AG10803 (cell line): ENCODE data around the gene INTS15.
"Not testable (repeated sequence)": the region's sequence is repeated elsewhere in the genome, so short reads cannot be mapped to it uniquely, and the experiment has no call there.

Experiments
- DNase-seq: peaks from one replicate; pipeline ENCODE4 v3.0.0; 2010; ENCODE audit warnings: low read depth
- H3K4me3 ChIP-seq: 2 replicates; pipeline ENCODE4 v1.5.1; 2011; ENCODE audit warnings: mild to moderate bottlenecking, low read length, control low read depth
- CTCF ChIP-seq: conservative IDR thresholded peaks from 2 replicates; pipeline ENCODE4 v1.5.1; 2011; ENCODE audit warnings: mild to moderate bottlenecking, low read length, control low read depth, inconsistent platforms

Gene INTS15

GRCh38 chr7:6565655-6566054 lies 24.2 kb upstream of the INTS15 start:
- no peak for DNase-seq
- no peak overlapping the region for H3K4me3 ChIP-seq
- no peak for TF ChIP-seq CTCF

GRCh38 chr7:6567886-6568285 lies 21.9 kb upstream of the INTS15 start:
- no peak for DNase-seq
- no peak for TF ChIP-seq CTCF
- H3K4me3 ChIP-seq = no peak overlapping the region

DNA sequence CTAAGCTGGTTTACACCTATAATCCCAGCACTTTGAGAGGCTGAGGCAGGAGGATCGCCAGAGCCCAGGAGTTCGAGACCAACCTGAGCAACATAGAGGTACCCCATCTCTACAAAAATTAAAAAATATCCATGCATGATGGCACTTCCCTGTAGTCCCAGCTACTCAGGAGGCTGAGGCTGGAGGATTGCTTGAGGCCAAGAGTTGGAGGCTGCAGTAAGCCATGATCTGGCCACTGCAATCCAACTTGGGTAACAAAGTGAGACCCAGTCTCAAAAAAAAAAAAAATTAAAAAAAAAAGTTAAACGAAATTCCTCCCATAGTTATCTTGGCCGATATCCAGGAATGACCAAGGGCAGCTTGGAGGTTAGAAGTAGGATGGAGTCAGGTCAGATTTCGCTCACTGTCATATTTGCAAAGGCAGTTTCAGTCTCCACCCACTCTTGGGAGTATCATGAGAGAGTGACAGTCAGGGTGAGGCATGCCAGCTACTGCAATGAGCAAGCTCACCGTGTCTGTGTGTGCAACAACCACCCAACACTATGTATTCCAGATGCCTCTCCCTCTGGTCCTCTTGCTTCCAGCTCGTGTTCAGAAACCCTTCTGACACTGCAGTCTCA lies 18.6 kb upstream of the INTS15 start:
- no peak overlapping the region for H3K4me3 ChIP-seq
- no peak for DNase-seq
- no peak for TF ChIP-seq CTCF

DNA sequence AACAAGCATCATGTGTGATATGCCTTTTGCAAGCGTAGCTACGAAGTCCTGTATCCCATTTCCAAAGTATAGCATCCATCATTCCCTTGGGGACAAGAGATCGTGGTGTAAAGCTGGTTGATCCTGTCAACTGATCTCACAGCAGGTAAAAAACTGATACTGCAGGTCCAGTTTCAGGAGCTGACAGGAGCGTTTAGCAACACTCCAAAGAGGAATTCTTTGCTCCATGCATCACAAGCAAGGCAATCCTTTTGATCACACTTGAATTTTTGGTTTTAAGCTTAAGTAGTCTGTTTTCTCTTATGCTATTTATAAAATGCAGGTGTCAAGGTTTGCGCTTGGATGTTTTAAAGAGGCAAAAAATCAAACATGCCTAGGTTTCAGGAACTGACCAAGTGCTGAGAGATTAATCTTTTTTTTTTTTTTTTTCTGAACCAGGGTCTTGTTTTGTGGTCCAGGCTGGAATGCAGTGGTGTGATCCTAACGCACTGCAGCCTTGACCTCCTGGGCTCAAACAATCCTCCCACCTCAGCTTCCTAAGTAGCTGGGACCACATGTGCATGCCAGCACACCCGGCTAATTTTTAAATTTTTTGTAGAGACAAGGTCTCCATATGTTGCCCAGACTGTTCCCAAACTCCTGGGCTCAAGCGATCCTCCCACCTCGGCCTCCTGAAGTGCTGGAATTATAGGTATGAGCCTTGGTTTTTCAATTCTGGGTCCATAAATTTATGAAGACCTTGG lies 14.4 kb upstream of the INTS15 start:
- no peak overlapping the region for H3K4me3 ChIP-seq
- no peak for TF ChIP-seq CTCF
- no peak for DNase-seq

DNA sequence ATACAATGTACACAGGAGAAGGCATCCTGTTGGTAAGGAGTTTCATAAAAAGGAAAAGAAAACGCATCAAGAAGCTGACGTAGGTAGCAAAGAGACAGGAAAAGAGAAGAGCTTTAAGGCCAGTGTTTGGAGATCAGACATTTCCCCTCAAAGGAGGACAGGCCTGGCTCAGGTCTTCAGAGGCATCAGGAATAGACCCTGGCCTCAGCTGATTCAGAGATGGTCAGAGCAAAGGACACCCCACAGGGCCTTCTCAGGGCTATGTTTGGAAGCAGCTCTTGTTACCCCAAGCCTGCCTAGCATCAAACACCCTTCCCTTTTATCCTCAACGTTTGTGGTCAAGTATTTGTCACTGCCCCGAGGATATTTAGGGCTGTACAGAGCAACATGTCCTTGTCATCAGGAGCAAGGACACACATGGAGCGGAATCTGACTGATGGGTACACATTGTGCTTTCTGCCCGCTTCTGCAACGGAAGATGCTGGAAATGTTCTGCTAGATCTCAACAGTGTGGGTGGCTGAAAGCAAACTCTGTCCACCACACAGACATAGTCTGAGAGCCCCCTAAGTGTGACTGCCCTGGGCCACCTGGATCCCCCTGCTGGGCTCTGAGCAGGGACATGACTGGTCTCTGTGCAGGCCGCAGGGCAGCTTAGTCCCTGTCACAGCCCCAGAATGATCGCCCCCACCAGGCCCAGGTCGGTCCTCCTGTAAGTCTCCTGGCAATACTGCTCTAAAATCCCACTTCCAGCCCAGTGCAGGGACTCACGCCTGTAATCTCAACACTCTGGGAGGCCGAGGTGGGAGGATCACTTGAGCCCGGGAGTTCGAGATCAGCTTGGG lies 13.6 kb upstream of the INTS15 start:
- no peak for DNase-seq
- no peak for TF ChIP-seq CTCF
- H3K4me3 ChIP-seq = peak overlapping the region; percentile 64

DNA sequence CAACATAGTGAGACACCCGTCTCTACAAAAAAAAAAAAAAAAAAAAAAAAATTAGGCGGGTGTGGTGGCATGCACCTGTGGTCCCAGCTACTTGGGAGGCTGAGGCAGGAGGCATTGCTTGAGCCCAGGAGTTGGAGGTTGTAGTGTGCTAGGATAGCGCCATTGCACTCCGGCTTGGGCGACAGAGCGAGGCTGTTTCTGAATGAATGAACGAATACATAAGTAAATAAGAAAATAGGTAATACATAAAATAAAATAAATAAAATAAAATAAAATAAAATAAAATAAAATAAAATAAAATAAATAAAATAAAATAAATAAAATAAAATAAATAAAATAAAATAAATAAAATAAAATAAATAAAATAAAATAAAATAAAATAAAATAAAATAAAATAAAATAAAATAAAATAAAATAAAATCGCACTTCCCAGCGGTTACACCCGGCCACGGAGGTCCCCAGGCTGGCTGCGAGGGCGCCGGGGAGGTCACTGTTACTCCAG lies 12.9 kb upstream of the INTS15 start:
- H3K4me3 ChIP-seq = peak overlapping the region; percentile 76
- DNase-seq = not testable (repeated sequence)

GRCh38 chr7:6577369-6578113 lies 12.3 kb upstream of the INTS15 start, which contains the start of gene ZDHHC4:
TSS of gene ZDHHC4 (plus strand) at chr7:6577454. CDS start at chr7:6580562, 3,108 bp downstream.
- DNase-seq = peak; percentile 88
- peak within 1 kb of the TSS; percentile 76 for H3K4me3 ChIP-seq
- no peak for TF ChIP-seq CTCF
